ENCODE measurements around the gene FER1L5.

FER1L5 gene

GRCh38 chr2:96687266-96687665, 44.7 kb downstream of the FER1L5 start:
- no peak overlapping the region for H3K4me3 ChIP-seq (ENCODE audit: low read length)
- TF ChIP-seq CTCF (conservative IDR thresholded peaks at IDR 0.05; ENCODE audit: low read depth, low read length) = no peak
- DNase-seq (ENCODE audit: low read depth) = no peak

GRCh38 chr2:96687711-96688640, 45.4 kb downstream of the FER1L5 start:
- no peak for DNase-seq (ENCODE audit: low read depth)
- no peak overlapping the region for H3K4me3 ChIP-seq (ENCODE audit: low read length)
- TF ChIP-seq CTCF (conservative IDR thresholded peaks at IDR 0.05; ENCODE audit: low read depth, low read length) = no peak

GRCh38 chr2:96688649-96689430, 46.3 kb downstream of the FER1L5 start:
- H3K4me3 ChIP-seq (ENCODE audit: low read length) = no peak overlapping the region
- no peak for DNase-seq (ENCODE audit: low read depth)
- TF ChIP-seq CTCF (conservative IDR thresholded peaks at IDR 0.05; ENCODE audit: low read depth, low read length) = no peak

GRCh38 chr2:96689431-96689991, 46.9 kb downstream of the FER1L5 start:
- no peak for TF ChIP-seq CTCF (conservative IDR thresholded peaks at IDR 0.05; ENCODE audit: low read depth, low read length)
- no peak overlapping the region for H3K4me3 ChIP-seq (ENCODE audit: low read length)
- no peak for DNase-seq (ENCODE audit: low read depth)

GRCh38 chr2:96690306-96691021, 47.9 kb downstream of the FER1L5 start:
- TF ChIP-seq CTCF (conservative IDR thresholded peaks at IDR 0.05; ENCODE audit: low read depth, low read length) = no peak
- no peak for DNase-seq (ENCODE audit: low read depth)
- H3K4me3 ChIP-seq (ENCODE audit: low read length) = no peak overlapping the region

GRCh38 chr2:96691022-96691612, 48.6 kb downstream of the FER1L5 start:
- no peak overlapping the region for H3K4me3 ChIP-seq (ENCODE audit: low read length)
- TF ChIP-seq CTCF (conservative IDR thresholded peaks at IDR 0.05; ENCODE audit: low read depth, low read length) = no peak
- DNase-seq (ENCODE audit: low read depth) = no peak

All from retinal pigment epithelial cell (primary cell).